ENCODE results near the gene ZHX3. TPM values are rescaled to one million over a fixed set of nuclear protein-coding genes. Genes with fewer than 3 reads are reported as not detected.

The ZHX3 gene
- total and polyA plus RNA-seq, 4 donors = 3.2 to 30.0 (median 8.0) TPM

DNA sequence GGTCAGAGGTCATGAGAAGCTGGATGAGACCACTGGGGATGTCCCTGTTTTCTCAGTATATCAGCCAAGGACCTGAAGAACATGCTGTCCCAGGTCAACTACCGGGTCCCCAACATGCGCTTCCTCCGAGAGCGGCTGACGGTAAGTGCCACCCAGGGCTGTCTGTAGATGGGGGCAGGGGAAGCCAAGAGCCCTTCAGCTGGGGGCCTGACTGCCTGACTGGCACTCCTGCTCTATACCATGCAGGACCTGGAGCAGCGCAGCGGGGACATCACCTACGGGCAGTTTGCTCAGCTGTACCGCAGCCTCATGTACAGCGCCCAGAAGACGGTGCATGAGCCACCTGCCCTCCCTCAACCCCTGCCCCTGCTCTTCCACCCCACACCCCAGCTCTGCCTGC, 155.1 kb downstream of the ZHX3 start (continued):
- TF ChIP-seq, protein P1, sequence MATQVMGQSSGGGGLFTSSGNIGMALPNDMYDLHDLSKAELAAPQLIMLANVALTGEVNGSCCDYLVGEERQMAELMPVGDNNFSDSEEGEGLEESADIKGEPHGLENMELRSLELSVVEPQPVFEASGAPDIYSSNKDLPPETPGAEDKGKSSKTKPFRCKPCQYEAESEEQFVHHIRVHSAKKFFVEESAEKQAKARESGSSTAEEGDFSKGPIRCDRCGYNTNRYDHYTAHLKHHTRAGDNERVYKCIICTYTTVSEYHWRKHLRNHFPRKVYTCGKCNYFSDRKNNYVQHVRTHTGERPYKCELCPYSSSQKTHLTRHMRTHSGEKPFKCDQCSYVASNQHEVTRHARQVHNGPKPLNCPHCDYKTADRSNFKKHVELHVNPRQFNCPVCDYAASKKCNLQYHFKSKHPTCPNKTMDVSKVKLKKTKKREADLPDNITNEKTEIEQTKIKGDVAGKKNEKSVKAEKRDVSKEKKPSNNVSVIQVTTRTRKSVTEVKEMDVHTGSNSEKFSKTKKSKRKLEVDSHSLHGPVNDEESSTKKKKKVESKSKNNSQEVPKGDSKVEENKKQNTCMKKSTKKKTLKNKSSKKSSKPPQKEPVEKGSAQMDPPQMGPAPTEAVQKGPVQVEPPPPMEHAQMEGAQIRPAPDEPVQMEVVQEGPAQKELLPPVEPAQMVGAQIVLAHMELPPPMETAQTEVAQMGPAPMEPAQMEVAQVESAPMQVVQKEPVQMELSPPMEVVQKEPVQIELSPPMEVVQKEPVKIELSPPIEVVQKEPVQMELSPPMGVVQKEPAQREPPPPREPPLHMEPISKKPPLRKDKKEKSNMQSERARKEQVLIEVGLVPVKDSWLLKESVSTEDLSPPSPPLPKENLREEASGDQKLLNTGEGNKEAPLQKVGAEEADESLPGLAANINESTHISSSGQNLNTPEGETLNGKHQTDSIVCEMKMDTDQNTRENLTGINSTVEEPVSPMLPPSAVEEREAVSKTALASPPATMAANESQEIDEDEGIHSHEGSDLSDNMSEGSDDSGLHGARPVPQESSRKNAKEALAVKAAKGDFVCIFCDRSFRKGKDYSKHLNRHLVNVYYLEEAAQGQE (IDR thresholded peaks at IDR 0.05) = no peak
- TF ChIP-seq HNF4G (IDR thresholded peaks at IDR 0.05) (no peak), FOXA2 (IDR thresholded peaks at IDR 0.05) (no peak), GABPA (IDR thresholded peaks at IDR 0.05 in 1 of 2, conservative IDR thresholded peaks at IDR 0.05 in 1 of 2) (no peak), TAF1 (conservative IDR thresholded peaks at IDR 0.05) (no peak), FOXA1 (IDR thresholded peaks at IDR 0.05) (no peak)
- TF ChIP-seq, protein P2, sequence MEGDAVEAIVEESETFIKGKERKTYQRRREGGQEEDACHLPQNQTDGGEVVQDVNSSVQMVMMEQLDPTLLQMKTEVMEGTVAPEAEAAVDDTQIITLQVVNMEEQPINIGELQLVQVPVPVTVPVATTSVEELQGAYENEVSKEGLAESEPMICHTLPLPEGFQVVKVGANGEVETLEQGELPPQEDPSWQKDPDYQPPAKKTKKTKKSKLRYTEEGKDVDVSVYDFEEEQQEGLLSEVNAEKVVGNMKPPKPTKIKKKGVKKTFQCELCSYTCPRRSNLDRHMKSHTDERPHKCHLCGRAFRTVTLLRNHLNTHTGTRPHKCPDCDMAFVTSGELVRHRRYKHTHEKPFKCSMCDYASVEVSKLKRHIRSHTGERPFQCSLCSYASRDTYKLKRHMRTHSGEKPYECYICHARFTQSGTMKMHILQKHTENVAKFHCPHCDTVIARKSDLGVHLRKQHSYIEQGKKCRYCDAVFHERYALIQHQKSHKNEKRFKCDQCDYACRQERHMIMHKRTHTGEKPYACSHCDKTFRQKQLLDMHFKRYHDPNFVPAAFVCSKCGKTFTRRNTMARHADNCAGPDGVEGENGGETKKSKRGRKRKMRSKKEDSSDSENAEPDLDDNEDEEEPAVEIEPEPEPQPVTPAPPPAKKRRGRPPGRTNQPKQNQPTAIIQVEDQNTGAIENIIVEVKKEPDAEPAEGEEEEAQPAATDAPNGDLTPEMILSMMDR (IDR thresholded peaks at IDR 0.05; ENCODE audit: low read depth, low read length, missing input control) = no peak

DNA sequence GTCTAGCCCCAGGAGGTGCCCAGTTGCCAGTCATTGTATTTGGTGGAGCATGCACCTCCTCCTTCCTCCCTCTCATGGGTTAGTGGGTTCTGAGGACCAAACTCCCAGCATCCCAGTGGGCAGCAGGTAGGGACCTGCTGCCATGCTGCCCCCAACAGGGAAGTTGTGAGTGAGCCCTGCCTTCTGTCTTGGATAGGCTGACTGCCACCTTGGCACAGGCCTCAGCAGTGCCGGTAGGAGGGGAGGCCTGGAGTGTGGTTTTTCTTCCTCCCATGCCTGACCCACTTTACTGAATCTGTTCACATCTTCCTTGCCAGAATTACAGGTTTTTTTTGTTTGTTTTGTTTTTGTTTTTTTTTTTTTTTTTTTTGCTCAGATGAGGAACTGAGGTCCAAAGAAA, 155.6 kb downstream of the ZHX3 start:
- H3K9ac ChIP-seq (ENCODE audit: low read depth in 1 of 2, low read length in 2 of 2) = no peak overlapping the region
- H3K27me3 ChIP-seq (ENCODE audit: control insufficient read depth in 4 of 4, insufficient read depth in 4 of 4, low read length in 3 of 4) = no peaks in the 10 kb centered on the region
- no peak overlapping the region for H3K27ac ChIP-seq (ENCODE audit: low read depth in 1 of 2, low read length in 2 of 2)
- 74% methylated on average over 1 of the region's 1 CpG for WGBS
- no peaks in the 10 kb centered on the region for H3K9me3 ChIP-seq (ENCODE audit: control insufficient read depth in 4 of 4, low read length in 3 of 4)
- peaks cover 0 to 1% (median 0%) of the 10 kb centered on the region in 4 donors for H3K4me1 ChIP-seq (ENCODE audit: control insufficient read depth in 4 of 4, insufficient read depth in 4 of 4, low read length in 3 of 4)
- H3K36me3 ChIP-seq (ENCODE audit: control insufficient read depth in 4 of 4, insufficient read depth in 3 of 4, low read depth in 1 of 4, low read length in 3 of 4) = peaks cover 2 to 37% (median 16%) of the 10 kb centered on the region in 4 donors
- TF ChIP-seq, protein P3, sequence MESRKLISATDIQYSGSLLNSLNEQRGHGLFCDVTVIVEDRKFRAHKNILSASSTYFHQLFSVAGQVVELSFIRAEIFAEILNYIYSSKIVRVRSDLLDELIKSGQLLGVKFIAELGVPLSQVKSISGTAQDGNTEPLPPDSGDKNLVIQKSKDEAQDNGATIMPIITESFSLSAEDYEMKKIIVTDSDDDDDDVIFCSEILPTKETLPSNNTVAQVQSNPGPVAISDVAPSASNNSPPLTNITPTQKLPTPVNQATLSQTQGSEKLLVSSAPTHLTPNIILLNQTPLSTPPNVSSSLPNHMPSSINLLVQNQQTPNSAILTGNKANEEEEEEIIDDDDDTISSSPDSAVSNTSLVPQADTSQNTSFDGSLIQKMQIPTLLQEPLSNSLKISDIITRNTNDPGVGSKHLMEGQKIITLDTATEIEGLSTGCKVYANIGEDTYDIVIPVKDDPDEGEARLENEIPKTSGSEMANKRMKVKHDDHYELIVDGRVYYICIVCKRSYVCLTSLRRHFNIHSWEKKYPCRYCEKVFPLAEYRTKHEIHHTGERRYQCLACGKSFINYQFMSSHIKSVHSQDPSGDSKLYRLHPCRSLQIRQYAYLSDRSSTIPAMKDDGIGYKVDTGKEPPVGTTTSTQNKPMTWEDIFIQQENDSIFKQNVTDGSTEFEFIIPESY (IDR thresholded peaks at IDR 0.05) = no peak
- TF ChIP-seq SP1 (IDR thresholded peaks at IDR 0.05) = no peak
- TF ChIP-seq, protein P2 (IDR thresholded peaks at IDR 0.05; ENCODE audit: low read depth, low read length, missing input control) = no peak
- TF ChIP-seq, protein P4, sequence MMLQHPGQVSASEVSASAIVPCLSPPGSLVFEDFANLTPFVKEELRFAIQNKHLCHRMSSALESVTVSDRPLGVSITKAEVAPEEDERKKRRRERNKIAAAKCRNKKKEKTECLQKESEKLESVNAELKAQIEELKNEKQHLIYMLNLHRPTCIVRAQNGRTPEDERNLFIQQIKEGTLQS (IDR thresholded peaks at IDR 0.05) = no peak
- no peak for TF ChIP-seq FOXA1 (IDR thresholded peaks at IDR 0.05)
- TF ChIP-seq, protein P1 (IDR thresholded peaks at IDR 0.05) = no peak
- no peak for TF ChIP-seq HNF4G (IDR thresholded peaks at IDR 0.05)
- TF ChIP-seq YY1 (IDR thresholded peaks at IDR 0.05) = no peak
- no peak for TF ChIP-seq JUND (IDR thresholded peaks at IDR 0.05)
- TF ChIP-seq NR2F2 (IDR thresholded peaks at IDR 0.05) = no peak
- no peak for TF ChIP-seq FOXA2 (IDR thresholded peaks at IDR 0.05)
- TF ChIP-seq GABPA (IDR thresholded peaks at IDR 0.05 in 1 of 2, conservative IDR thresholded peaks at IDR 0.05 in 1 of 2) = no peak
- TF ChIP-seq RAD21 (IDR thresholded peaks at IDR 0.05) = no peak
- no peak for TF ChIP-seq RXRA (IDR thresholded peaks at IDR 0.05)
- TF ChIP-seq, protein P5, sequence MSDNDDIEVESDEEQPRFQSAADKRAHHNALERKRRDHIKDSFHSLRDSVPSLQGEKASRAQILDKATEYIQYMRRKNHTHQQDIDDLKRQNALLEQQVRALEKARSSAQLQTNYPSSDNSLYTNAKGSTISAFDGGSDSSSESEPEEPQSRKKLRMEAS (IDR thresholded peaks at IDR 0.05) = no peak
- TF ChIP-seq TAF1 (conservative IDR thresholded peaks at IDR 0.05) = no peak
- TF ChIP-seq HNF4A (conservative IDR thresholded peaks at IDR 0.05) = no peak
- TF ChIP-seq EGR1 (IDR thresholded peaks at IDR 0.05; ENCODE audit: low read depth in 2 of 2) = no peak
- no peak for DNase-seq (ENCODE audit: low spot score)
- no peak overlapping the region for H3K4me3 ChIP-seq (ENCODE audit: low read depth in 1 of 3, low read length in 3 of 3)

All from liver (tissue), 9 donors.